MM.1S (cell line): Measurements from ENCODE around the gene TAF1B.

Source experiments
- EZH2 ChIP-seq: fragments of 300-600 bp; sonication (generic); optimal IDR thresholded peaks from 2 replicates; pipeline ENCODE3; 2017; ENCODE audit warnings: low read depth, mild to moderate bottlenecking, antibody characterized with exemption, low read length, mixed read lengths
- EZH2phosphoT487 ChIP-seq: fragments of 300-600 bp; sonication (generic); IDR thresholded peaks from 2 replicates; pipeline ENCODE4 v1.6.1; 2018; ENCODE audit warnings: antibody characterized with exemption, low read length
- TF ChIP-seq, protein P1 (sequence below): fragments of 300-600 bp; sonication (generic); IDR thresholded peaks from 2 replicates; pipeline ENCODE4 v1.5.1; 2016; ENCODE audit warnings: antibody characterized with exemption, low read length, mixed read lengths

DNA sequence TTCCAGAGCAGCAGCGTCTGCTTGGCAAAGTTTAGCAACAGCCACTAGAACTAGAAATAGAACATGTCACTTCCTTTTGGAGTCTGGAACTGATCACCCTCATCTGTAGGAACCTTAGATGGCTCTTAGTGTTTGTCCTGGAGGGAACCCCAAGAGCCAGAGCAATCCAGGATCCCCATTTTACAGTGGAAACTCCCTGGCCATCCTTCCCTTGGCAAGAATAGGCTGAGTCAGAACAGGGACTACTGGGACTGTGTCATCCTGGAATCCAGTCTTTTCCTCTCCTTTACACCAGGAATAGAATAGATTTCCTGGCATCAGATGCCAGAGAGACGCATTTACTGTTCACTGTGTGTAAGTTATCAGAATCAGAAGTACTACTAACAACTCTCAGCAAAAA is 75.0 kb downstream of the TAF1B start:
- TF ChIP-seq, protein P1, sequence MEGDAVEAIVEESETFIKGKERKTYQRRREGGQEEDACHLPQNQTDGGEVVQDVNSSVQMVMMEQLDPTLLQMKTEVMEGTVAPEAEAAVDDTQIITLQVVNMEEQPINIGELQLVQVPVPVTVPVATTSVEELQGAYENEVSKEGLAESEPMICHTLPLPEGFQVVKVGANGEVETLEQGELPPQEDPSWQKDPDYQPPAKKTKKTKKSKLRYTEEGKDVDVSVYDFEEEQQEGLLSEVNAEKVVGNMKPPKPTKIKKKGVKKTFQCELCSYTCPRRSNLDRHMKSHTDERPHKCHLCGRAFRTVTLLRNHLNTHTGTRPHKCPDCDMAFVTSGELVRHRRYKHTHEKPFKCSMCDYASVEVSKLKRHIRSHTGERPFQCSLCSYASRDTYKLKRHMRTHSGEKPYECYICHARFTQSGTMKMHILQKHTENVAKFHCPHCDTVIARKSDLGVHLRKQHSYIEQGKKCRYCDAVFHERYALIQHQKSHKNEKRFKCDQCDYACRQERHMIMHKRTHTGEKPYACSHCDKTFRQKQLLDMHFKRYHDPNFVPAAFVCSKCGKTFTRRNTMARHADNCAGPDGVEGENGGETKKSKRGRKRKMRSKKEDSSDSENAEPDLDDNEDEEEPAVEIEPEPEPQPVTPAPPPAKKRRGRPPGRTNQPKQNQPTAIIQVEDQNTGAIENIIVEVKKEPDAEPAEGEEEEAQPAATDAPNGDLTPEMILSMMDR: no peak
- TF ChIP-seq EZH2 (no peak), EZH2phosphoT487 (no peak)
